Measurements from ENCODE around the gene ACOT11. TPM values are rescaled to one million over a fixed set of nuclear protein-coding genes. Genes with fewer than 3 reads are reported as not detected.

The ACOT11 gene
- total and polyA plus RNA-seq, 9 of the 15 experiments (the other 6 are each of a cell fraction or from before 2014, with no cell fraction given): 0.04 to 1.2 (median 0.64) TPM; not detected in 2

DNA sequence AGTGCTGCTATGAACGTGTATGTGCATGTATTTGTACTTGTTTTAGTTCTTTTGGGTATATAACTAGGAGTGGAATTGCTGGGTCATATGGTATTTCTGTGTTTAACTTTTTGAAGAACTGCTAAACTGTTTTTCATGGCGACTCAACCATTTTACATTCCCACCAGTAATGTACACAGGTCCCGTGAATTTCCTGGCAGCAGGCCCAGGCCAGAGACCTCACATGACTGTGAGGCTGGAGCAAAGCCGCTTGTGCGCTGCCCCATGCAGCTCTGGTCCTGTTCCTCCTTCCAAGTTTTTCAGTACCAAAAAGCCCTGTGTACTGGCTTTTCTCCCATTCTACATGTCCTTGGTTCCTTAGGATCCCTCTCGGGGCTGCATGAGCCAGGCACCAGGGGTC is 29.6 kb downstream of the ACOT11 start (continued):
- TF ChIP-seq, protein P1, sequence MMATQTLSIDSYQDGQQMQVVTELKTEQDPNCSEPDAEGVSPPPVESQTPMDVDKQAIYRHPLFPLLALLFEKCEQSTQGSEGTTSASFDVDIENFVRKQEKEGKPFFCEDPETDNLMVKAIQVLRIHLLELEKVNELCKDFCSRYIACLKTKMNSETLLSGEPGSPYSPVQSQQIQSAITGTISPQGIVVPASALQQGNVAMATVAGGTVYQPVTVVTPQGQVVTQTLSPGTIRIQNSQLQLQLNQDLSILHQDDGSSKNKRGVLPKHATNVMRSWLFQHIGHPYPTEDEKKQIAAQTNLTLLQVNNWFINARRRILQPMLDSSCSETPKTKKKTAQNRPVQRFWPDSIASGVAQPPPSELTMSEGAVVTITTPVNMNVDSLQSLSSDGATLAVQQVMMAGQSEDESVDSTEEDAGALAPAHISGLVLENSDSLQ (IDR thresholded peaks at IDR 0.05): no peak
- TF ChIP-seq TRIM24 (IDR thresholded peaks at IDR 0.05) (no peak), KAT8 (IDR thresholded peaks at IDR 0.05; ENCODE audit: low read depth) (no peak), E2F3 (CRISPR knock-in tag; IDR thresholded peaks at IDR 0.05) (no peak), CBX1 (IDR thresholded peaks at IDR 0.05; ENCODE audit: low read depth) (no peak), PHTF2 (CRISPR knock-in tag; IDR thresholded peaks at IDR 0.05) (no peak), ZNF184 (CRISPR knock-in tag; IDR thresholded peaks at IDR 0.05) (no peak), KLF10 (CRISPR knock-in tag; IDR thresholded peaks at IDR 0.05) (no peak), LCOR (CRISPR knock-in tag; IDR thresholded peaks at IDR 0.05) (no peak), RB1 (IDR thresholded peaks at IDR 0.05; ENCODE audit: low read depth) (no peak), DPF2 (IDR thresholded peaks at IDR 0.05) (no peak), CBX3 (IDR thresholded peaks at IDR 0.05; ENCODE audit: borderline replicate concordance in 1 of 2, low read length in 2 of 2) (no peak), MED1 (CRISPR knock-in tag; IDR thresholded peaks at IDR 0.05; ENCODE audit: borderline replicate concordance) (no peak), HCFC1 (IDR thresholded peaks at IDR 0.05; ENCODE audit: low read depth, low read length) (no peak), ZNF121 (CRISPR knock-in tag; conservative IDR thresholded peaks at IDR 0.05) (no peak), CXXC5 (CRISPR knock-in tag; IDR thresholded peaks at IDR 0.05) (no peak; the same call in 1 of the 2 replicates), DACH1 (IDR thresholded peaks at IDR 0.05; ENCODE audit: partially characterized antibody) (no peak), KLF16 (IDR thresholded peaks at IDR 0.05) (no peak)
- TF ChIP-seq, protein P2, sequence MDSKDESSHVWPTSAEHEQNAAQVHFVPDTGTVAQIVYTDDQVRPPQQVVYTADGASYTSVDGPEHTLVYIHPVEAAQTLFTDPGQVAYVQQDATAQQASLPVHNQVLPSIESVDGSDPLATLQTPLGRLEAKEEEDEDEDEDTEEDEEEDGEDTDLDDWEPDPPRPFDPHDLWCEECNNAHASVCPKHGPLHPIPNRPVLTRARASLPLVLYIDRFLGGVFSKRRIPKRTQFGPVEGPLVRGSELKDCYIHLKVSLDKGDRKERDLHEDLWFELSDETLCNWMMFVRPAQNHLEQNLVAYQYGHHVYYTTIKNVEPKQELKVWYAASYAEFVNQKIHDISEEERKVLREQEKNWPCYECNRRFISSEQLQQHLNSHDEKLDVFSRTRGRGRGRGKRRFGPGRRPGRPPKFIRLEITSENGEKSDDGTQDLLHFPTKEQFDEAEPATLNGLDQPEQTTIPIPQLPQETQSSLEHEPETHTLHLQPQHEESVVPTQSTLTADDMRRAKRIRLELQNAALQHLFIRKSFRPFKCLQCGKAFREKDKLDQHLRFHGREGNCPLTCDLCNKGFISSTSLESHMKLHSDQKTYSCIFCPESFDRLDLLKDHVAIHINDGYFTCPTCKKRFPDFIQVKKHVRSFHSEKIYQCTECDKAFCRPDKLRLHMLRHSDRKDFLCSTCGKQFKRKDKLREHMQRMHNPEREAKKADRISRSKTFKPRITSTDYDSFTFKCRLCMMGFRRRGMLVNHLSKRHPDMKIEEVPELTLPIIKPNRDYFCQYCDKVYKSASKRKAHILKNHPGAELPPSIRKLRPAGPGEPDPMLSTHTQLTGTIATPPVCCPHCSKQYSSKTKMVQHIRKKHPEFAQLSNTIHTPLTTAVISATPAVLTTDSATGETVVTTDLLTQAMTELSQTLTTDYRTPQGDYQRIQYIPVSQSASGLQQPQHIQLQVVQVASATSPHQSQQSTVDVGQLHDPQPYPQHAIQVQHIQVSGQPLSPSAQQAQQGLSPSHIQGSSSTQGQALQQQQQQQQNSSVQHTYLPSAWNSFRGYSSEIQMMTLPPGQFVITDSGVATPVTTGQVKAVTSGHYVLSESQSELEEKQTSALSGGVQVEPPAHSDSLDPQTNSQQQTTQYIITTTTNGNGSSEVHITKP (IDR thresholded peaks at IDR 0.05; ENCODE audit: partially characterized antibody): no peak
- TF ChIP-seq, protein P3, sequence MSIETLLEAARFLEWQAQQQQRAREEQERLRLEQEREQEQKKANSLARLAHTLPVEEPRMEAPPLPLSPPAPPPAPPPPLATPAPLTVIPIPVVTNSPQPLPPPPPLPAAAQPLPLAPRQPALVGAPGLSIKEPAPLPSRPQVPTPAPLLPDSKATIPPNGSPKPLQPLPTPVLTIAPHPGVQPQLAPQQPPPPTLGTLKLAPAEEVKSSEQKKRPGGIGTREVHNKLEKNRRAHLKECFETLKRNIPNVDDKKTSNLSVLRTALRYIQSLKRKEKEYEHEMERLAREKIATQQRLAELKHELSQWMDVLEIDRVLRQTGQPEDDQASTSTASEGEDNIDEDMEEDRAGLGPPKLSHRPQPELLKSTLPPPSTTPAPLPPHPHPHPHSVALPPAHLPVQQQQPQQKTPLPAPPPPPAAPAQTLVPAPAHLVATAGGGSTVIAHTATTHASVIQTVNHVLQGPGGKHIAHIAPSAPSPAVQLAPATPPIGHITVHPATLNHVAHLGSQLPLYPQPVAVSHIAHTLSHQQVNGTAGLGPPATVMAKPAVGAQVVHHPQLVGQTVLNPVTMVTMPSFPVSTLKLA (conservative IDR thresholded peaks at IDR 0.05): no peak
- TF ChIP-seq, protein P4, sequence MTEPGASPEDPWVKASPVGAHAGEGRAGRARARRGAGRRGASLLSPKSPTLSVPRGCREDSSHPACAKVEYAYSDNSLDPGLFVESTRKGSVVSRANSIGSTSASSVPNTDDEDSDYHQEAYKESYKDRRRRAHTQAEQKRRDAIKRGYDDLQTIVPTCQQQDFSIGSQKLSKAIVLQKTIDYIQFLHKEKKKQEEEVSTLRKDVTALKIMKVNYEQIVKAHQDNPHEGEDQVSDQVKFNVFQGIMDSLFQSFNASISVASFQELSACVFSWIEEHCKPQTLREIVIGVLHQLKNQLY (CRISPR knock-in tag; conservative IDR thresholded peaks at IDR 0.05): no peak
